GM13977 (cell line): ENCODE data around the gene L2HGDH.

ENCODE experiments used
- DNase-seq: peaks from one replicate; pipeline ENCODE4 v3.0.0; 2012; ENCODE audit warnings: low spot score
- CTCF ChIP-seq: IDR thresholded peaks from 2 replicates; pipeline ENCODE4 v1.5.1; 2012; ENCODE audit warnings: mild to moderate bottlenecking, control low read depth; ENCODE audit not compliant: insufficient read depth; ENCODE audit errors: extremely low read depth, missing control alignments
- in situ Hi-C: fragments of 300-500 bp; cut with MboI; formaldehyde crosslinking; loops from one replicate; pipeline ENCODE4 v1.12.0; 2022; ENCODE audit warnings: low sequenced_read_pairs, low pct_unique_long_range_greater_than_20kb, mixed read lengths, inconsistent platforms; ENCODE audit not compliant: unreplicated experiment

L2HGDH gene

GRCh38 chr14:50228313-50228712 lies 83.7 kb downstream of the L2HGDH start:
- TF ChIP-seq CTCF = no peak
- in situ Hi-C loops = no loop called here
- DNase-seq = no peak

GRCh38 chr14:50225974-50226297 lies 86.1 kb downstream of the L2HGDH start:
- in situ Hi-C loops = no loop called here
- no peak for TF ChIP-seq CTCF
- no peak for DNase-seq

- in situ Hi-C loops = no loop called here
- no peak for DNase-seq
- TF ChIP-seq CTCF = no peak
Measured at GRCh38 chr14:50225067-50225973, 86.7 kb downstream of the L2HGDH start.

GRCh38 chr14:50222055-50222613 lies 89.9 kb downstream of the L2HGDH start:
- in situ Hi-C loops = no loop called here
- TF ChIP-seq CTCF = no peak
- no peak for DNase-seq

GRCh38 chr14:50218501-50218900 lies 93.5 kb downstream of the L2HGDH start:
- no peak for DNase-seq
- in situ Hi-C loops = no loop called here
- no peak for TF ChIP-seq CTCF

GRCh38 chr14:50215416-50215815 lies 96.6 kb downstream of the L2HGDH start:
- no peak for DNase-seq
- in situ Hi-C loops = no loop called here
- TF ChIP-seq CTCF = no peak

- DNase-seq = no peak
- in situ Hi-C loops = no loop called here
- TF ChIP-seq CTCF = no peak
Measured at GRCh38 chr14:50213795-50214194, 98.2 kb downstream of the L2HGDH start.
